HG02981 (cell line): ENCODE measurements around the gene CAT.
A peak's percentile ranks its signal among the peaks of the same experiment; 100 is the strongest.

Experiments used
- ATAC-seq: cut with Tn5 transposase; IDR thresholded peaks from one replicate; pipeline ENCODE4 v1.9.1; 2021; ENCODE audit warnings: mild to moderate bottlenecking, moderate library complexity; ENCODE audit not compliant: unreplicated experiment

The CAT gene

GRCh38 chr11:34458525-34458924, 19.8 kb downstream of the CAT start:
- ATAC-seq: no peak

- ATAC-seq: no peak
These were observed 20.9 kb downstream of the CAT start for GRCh38 chr11:34459507-34460162.

- no peak for ATAC-seq
These were observed 21.5 kb downstream of the CAT start for GRCh38 chr11:34460278-34460677.

GRCh38 chr11:34461215-34461614, 22.5 kb downstream of the CAT start:
- no peak for ATAC-seq

- no peak for ATAC-seq
These were observed 25.9 kb downstream of the CAT start for GRCh38 chr11:34464591-34465051.

GRCh38 chr11:34466802-34467488, 28.2 kb downstream of the CAT start:
- ATAC-seq: no peak

GRCh38 chr11:34468209-34468841, 29.6 kb downstream of the CAT start:
- ATAC-seq: no peak

GRCh38 chr11:34473603-34474169, 35.0 kb downstream of the CAT start:
- no peak for ATAC-seq

GRCh38 chr11:34475656-34476055, 36.9 kb downstream of the CAT start:
- ATAC-seq: no peak

- ATAC-seq: no peak
These were observed 38.1 kb downstream of the CAT start for GRCh38 chr11:34476849-34477248.

- ATAC-seq: no peak
These were observed 40.3 kb downstream of the CAT start for GRCh38 chr11:34478845-34479663.

GRCh38 chr11:34480314-34480713, 41.6 kb downstream of the CAT start:
- ATAC-seq: no peak

- ATAC-seq: no peak
These were observed 42.6 kb downstream of the CAT start for GRCh38 chr11:34481307-34481706.

- no peak for ATAC-seq
These were observed 44.6 kb downstream of the CAT start for GRCh38 chr11:34483106-34483874.

- peak; percentile 45 for ATAC-seq
These were observed 48.7 kb downstream of the CAT start for GRCh38 chr11:34487430-34487829.

- no peak for ATAC-seq
These were observed 50.3 kb downstream of the CAT start for GRCh38 chr11:34488855-34489557.

- ATAC-seq: no peak
These were observed 51.6 kb downstream of the CAT start for GRCh38 chr11:34490304-34490703.

- ATAC-seq: no peak
These were observed 54.2 kb downstream of the CAT start for GRCh38 chr11:34492806-34493414.

GRCh38 chr11:34493468-34493867, 54.7 kb downstream of the CAT start:
- ATAC-seq: no peak
